NCI-H526 treated with DMSO at 0.1 percent for 48 hours (cell line): ENCODE data around the gene RYR2.

Source experiments
- DNase-seq: peaks from one replicate; lab custom pipeline; 2025; lab: John Stamatoyannopoulos, UW

Gene RYR2

DNA sequence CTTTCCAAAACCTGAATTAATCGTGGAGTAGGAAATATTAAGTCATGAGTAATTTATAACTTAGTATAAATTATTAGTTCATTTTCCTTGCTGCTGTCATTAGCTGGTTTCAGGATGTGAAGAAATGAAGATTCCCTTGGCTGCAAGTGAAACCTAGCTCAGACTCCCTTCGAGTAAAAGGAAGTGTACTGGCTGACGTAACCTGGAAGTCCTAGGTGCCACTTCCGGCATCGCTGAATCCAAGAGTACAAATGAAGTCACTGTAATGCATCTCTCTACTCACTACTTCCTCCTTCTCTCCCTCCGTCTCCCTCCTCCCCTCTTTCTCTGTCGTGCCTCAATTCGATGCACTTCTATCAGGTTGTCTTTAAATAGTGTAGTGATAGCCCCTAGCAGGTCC, 820.0 kb downstream of the RYR2 start:
- no peak for DNase-seq

DNA sequence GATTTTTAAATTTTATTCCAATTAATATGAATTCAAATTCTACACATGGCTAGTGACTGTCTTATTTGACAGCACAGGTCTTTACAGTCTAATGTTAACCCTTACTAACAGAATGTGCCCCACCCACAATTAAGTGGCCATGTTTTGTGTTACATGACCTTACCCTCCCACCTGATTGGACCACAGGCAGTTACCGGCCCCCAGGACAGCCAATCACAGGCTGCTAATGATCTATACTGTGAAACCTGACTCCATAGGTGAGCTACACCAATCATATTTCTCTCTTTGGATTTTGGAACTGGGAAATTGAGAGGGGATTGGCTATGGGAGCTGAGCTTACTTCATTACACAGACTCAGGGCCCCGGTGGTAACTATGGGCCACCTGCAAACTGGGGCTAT, 821.2 kb downstream of the RYR2 start:
- DNase-seq, result no peak

DNA sequence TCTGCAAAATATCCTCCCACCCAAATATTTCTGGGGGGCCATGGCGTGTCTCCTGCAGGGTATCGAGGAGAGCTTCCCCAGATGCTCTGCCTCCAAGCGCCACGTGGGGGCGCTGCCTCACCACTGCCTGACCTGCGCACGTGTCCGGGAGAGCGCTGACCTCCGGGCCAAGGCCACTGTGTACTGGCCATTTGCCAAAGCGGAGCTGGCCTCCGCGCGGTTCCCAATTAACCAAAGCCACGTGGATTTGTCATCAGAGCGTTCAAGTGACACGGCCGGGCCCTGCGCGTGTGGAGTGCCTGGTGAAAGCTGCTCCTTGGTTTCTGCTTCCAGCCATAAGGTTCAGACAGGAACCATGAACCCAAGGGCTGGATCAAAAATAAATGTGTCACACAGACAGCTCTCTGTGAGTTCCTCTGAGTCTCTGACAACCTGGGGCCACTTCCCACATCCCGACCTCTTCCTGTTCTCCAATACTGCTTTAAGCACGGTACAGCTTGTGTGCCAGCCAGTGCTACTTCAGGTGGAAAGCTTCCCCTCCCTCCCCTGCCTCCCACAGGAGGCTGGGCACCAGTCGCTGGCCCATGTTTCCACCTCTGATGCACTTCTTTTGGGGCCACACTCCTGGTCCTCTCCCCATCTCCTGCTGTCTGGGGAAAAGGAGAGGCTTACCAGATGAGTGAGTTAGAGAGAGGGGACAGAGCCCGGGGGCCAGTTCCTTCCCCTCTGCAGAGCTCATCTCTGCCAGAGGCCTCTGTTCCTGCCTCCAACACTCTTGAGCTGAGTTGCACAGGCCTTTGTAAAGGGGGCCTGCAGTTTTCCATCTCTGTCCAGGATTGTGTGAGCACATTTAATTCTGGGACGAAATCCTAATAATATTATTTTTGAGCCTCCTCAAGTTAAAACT, 822.6 kb downstream of the RYR2 start:
- no peak for DNase-seq

DNA sequence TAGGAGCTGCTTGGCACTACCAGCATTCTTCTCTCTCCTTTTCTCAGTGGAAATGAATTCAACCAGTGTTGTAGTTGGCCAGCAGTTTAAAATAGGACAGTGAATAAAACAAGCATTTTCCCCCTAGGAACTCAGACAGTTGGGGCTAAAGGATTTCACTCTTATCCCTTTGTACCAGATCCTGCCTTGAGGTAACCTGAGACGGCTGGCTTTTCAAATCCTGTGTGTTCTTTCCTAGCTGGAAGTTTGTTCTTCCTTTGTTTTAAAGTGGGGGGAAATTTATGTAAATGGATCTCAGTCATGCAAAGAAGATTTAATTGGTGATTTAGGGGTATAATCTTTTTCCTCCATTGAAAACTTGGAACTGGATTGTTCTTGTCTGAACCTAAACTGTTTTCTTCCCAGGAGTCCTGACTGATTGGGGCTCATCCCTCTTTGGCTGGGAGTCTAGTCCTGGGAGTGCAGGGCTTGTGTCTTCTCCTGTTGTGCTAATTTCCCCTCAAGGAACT, 825.5 kb downstream of the RYR2 start:
- DNase-seq, result no peak

DNA sequence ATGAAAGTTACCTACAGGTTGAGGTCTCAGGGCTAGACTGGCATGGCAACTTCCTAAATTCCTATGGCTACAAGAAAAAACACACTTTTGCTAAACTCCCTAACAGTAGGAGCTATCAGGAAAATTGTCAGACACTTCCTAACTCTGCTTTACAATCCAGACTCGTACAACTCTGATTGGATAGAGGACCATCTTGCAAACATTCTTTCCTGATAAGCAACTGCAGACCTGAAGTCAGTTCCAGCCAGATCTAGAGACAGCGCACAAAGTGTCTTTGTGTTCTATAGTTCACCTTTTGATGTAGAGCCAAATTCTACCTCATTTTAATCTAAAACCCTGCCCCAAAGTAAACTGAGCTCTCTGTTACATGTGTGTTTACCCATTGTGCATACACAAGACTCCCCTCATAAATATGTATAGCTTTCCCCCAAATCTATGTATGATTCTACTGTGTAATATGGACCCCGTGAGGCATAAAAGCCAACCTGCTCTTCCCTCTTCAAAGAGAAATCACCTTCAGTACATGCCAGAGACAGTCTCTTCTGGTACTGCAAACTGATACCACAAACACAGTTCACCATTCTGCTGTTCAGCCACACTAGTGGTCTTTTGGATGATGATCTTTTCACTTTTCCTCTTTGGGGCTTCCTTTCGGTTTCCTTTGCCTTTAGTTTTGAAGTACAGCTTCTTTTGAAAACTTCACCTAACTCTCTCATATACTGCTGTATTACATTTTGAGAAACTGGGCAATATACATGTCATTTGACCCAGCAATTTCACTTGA, 827.0 kb downstream of the RYR2 start:
- no peak for DNase-seq

DNA sequence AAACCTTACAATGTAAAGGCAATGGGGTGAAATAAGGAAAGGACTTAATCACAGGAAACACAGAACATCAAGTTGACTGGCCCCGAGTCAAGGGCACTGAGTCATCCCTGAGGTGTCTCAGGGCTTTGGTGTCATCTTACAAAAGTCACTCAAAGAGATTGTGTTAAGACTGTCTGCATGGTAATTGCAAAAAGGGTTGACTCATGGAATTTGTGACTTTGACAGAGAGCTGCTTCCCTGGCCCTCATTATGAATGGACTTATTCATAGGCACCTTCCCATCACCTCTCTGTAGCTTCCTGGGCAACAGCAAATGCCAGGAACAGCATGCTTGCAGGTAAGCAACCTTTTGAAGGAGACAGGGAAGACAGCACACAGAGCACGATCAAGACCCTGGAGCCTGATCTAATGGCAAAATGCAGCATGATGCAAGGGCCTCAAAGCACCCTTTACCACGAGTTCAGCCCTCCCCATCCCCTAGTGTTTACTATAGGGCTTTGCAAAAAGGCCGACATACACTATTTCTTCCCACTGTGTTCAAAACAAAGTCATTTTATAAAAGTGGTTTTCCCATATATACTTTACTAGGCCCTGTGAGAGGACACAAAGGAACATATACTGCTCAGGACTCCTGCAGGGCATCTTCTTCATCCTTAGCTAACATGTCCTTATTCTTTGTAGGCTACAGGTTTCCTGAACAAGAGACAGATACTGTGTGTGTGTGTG, 831.7 kb downstream of the RYR2 start:
- DNase-seq, result no peak

DNA sequence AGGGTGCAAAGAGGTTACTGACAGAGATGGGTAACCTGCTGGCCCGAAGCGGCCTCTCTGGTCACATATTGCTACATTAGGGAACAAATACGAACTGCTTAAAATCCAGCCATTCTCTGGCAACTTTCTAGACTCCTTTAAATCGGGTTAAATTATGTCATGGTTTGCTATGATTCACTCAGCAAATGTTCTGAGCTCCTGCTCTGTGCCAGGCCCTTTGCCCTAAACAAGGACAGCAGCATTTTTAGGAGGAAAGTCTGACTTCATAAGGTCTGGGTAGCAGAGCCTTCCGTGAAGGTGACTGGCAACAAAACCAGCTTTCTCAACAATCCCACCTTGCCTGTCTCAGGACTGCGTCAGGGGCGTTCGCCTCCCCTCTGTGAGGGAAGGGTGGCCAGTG, 833.3 kb downstream of the RYR2 start:
- no peak for DNase-seq

DNA sequence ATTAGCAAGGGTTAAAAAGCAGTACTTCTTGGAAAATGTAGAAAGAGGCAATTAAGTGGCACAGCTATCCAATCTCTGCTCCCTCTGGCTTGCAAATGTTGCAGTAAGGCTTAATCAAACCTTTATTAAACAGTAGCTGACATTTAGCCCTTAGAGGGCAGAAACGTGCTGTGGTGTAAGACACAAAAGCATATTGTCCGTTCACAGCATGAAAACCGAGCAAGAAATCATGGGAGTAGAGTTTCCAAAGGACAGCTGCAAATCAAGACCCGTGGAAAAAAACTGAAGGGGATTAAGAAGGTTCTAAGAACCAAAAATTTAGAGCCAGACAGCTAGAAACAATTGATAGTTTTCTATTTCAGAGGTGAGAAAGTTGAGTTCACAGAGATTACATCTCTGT, 835.6 kb downstream of the RYR2 start:
- DNase-seq, result no peak

DNA sequence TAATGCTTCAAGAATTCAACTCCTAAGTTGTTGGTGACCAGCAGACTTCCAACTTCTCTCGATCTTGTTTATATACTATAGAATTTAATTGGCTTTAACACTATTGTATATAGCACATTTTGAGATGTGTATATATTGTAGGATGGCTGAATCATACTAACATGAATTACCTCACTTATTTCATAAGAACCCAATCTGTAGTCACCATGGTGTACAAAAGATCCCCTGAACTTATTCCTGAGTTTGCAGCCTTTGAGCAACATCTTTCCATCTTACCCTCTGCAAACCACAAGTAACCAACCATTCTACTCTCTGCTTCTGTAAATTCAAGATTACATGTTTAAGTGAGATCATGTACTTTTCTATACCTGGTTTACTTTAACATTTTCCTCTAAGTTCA, 836.4 kb downstream of the RYR2 start:
- DNase-seq, result no peak

DNA sequence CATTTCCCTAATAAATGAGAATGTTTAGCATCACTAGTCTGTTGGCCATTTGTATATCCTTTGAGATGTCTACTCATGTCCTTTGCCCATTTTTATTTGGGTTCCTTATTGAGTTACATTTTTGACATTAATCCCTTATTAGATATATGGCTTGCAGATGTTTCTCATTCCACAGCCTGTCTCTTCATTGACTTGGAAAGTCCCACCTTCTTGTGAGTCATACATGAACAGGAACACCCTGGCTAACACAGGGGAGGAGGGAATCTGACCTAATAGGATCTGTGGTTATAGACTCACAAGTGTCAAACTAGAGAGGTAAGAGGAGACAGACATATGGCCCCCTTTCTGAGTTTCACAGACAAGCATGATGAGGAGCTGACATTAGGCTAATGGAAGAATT, 837.2 kb downstream of the RYR2 start:
- DNase-seq, result no peak
